ENCODE data around the gene SLC44A5.

Gene SLC44A5

GRCh38 chr1:75630998-75631397 is 20.1 kb upstream of the SLC44A5 start:
- H3K4me3 ChIP-seq (ENCODE audit: low read depth, low read length) = no peak overlapping the region
- no peak for DNase-seq (ENCODE audit: low read depth, low spot score)
- in situ Hi-C loops (cut with HindIII; ENCODE audit: low sequenced_read_pairs) = no loop called here
- TF ChIP-seq CTCF (IDR thresholded peaks at IDR 0.05; ENCODE audit: low read depth, low read length) = no peak

DNA sequence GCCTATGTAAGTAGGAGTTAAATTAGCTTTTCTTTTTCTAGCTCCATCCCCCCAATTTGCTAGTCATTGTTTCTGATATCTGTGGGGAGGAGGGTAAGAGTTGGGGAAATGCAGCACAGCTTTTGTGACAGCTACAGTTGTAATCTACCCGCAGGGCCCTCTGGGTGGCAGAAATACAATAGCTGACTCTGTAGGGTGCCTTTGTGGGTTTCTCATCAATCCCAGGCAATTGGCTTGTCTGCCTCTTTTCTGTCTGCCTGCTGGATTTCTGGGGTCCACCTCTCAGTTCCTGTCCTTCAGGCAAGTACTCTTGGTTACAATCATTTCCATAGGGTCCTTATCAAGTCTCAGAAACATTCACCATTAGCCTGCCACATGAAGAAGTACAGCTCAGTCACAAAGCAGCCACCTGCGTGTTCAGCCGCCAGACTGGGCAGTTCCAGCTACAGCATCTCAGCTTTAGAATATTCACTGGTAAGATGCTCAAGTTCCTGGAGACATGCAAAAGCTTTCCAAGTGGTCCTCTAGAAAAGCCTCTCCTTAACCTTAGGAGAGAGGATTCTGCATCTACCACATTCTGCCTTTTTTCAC is 19.2 kb upstream of the SLC44A5 start:
- no peak for TF ChIP-seq CTCF (IDR thresholded peaks at IDR 0.05; ENCODE audit: low read depth, low read length)
- in situ Hi-C loops (cut with HindIII; ENCODE audit: low sequenced_read_pairs) = no loop called here
- no peak for DNase-seq (ENCODE audit: low read depth, low spot score)
- H3K4me3 ChIP-seq (ENCODE audit: low read depth, low read length) = no peak overlapping the region

GRCh38 chr1:75625795-75626194 is 14.9 kb upstream of the SLC44A5 start:
- no peak for TF ChIP-seq CTCF (IDR thresholded peaks at IDR 0.05; ENCODE audit: low read depth, low read length)
- in situ Hi-C loops (cut with HindIII; ENCODE audit: low sequenced_read_pairs) = no loop called here
- DNase-seq (ENCODE audit: low read depth, low spot score) = no peak
- H3K4me3 ChIP-seq (ENCODE audit: low read depth, low read length) = no peak overlapping the region

GRCh38 chr1:75618382-75618781 is 7.5 kb upstream of the SLC44A5 start:
- in situ Hi-C loops (cut with HindIII; ENCODE audit: low sequenced_read_pairs) = no loop called here
- H3K4me3 ChIP-seq (ENCODE audit: low read depth, low read length) = no peak overlapping the region

GRCh38 chr1:75616436-75617433 is 5.8 kb upstream of the SLC44A5 start:
- H3K4me3 ChIP-seq (ENCODE audit: low read depth, low read length) = peak overlapping the region; percentile 16
- DNase-seq (ENCODE audit: low read depth, low spot score) = peak; percentile 13
- no peak for TF ChIP-seq CTCF (IDR thresholded peaks at IDR 0.05; ENCODE audit: low read depth, low read length)
- in situ Hi-C loops (cut with HindIII; ENCODE audit: low sequenced_read_pairs) = no loop called here

More at GRCh38 chr1:75618382-75618781, 7.5 kb upstream of the SLC44A5 start:
- DNase-seq (ENCODE audit: low read depth, low spot score) = no peak
- no peak for TF ChIP-seq CTCF (IDR thresholded peaks at IDR 0.05; ENCODE audit: low read depth, low read length)

DNA sequence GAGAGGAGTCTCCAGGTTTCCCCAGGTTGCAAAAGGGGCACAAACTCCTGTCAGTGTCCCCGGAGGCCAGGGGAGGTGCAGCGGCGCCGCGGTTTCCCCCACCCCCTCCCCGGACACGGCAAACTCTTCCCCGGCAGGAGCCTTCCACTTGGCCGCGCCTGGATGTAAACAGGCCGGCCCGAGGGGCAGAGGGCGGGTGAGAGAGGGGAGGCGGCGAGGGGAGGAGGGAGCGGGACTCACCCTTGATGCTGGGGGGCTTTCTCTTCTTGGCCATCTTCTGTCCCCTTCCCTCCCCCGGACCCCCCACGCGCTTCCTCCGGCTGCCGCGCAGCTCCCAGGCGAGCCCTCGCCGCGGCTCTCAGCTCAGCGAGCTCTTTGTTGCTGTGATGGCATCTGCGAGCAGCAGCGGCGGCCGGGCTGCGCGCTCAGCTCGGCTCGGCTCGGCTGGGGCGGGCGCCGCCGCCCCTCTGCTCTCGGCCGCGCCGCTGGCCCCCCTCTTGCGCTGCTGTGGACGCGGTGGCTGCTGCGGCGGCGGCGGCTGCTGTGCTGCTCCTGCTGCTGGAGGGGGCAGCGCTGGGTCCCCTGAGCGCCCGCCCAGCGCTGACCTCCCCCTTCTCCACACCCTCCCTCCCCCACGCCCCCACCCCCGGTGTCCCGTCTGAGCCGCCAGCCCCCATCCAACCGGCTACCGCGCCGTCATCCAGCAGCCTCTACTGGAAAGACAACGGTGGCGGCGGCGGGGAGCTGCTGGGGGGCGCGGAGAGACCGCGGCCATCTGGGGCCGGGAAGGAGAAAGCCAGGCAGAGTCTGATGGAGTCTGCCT is 4.9 kb upstream of the SLC44A5 start:
- no peak for TF ChIP-seq CTCF (IDR thresholded peaks at IDR 0.05; ENCODE audit: low read depth, low read length)
- H3K4me3 ChIP-seq (ENCODE audit: low read depth, low read length) = peak overlapping the region; percentile 53
- in situ Hi-C loops (cut with HindIII; ENCODE audit: low sequenced_read_pairs) = no loop called here
- DNase-seq (ENCODE audit: low read depth, low spot score) = peak; percentile 45

Measured in astrocyte of the spinal cord (primary cell).